ENCODE data around the gene TOB2. TPM values are rescaled to one million over a fixed set of nuclear protein-coding genes. Genes with fewer than 3 reads are reported as not detected.

The TOB2 gene
- total and polyA plus RNA-seq, 9 of the 15 experiments (the other 6 are each of a cell fraction or from before 2014, with no cell fraction given) = 3.3 to 20.5 (median 7.3) TPM

DNA sequence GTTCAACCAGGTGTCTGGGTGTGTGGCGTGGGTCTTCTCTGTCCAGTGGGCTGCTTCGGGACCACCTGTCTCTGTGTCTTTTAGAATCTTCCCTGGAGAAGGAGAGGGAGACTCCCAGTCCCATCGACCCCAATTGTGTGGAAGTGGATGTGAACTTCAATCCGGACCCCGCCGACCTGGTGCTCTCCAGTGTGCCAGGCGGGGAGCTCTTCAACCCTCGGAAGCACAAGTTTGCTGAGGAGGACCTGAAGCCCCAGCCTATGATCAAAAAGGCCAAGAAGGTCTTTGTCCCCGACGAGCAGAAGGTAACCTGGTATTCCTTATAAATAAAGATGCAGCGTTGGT lies 52.6 kb downstream of the TOB2 start:
- Histone ChIP-seq H3K27ac (ENCODE audit: extremely low read depth, low read depth, low read length) (no peak overlapping the region), H3K9ac (ENCODE audit: insufficient read depth in 1 of 2, low read depth in 2 of 2, low read length in 2 of 2) (no peak overlapping the region; a peak in 1 of 4 replicates), H3K36me3 (ENCODE audit: control insufficient read depth, insufficient read depth, low read length) (no peaks in the 10 kb centered on the region), H3K9me3 (replicated peaks; ENCODE audit: control insufficient read depth, insufficient read depth, low read depth, low read length) (no peaks in the 10 kb centered on the region), H2AFZ (ENCODE audit: low read depth, low read length) (no peak overlapping the region), H4K20me1 (replicated peaks; ENCODE audit: control insufficient read depth, insufficient read depth, low read length) (no peaks in the 10 kb centered on the region), H3K79me2 (ENCODE audit: control insufficient read depth, insufficient read depth, low read length) (no peaks in the 10 kb centered on the region), H3K4me2 (ENCODE audit: insufficient read depth, low read length) (no peak overlapping the region), H3K4me1 (replicated peaks in 1 of 2; ENCODE audit: control insufficient read depth in 2 of 2, insufficient read depth in 2 of 2, low read length in 2 of 2) (peaks cover 0 to 4% of the 10 kb centered on the region in 2 experiments; a peak in 1 of 5 replicates), H3K9me1 (ENCODE audit: control insufficient read depth, insufficient read depth, low read length) (no peaks in the 10 kb centered on the region), H3K4me3 (no peak overlapping the region), H3K27me3 (ENCODE audit: control insufficient read depth in 2 of 2, insufficient read depth in 2 of 2, low read length in 2 of 2) (no peaks in the 10 kb centered on the region)
- no TSS peak for BruUV-seq (replicated peaks)
- ChIA-PET POLR2A (interaction anchor here (1.2 kb wide), 1 partner anchor 12 kb away, joined by 3 read pairs; the partner anchor contains the start of gene TEF), CTCF (ENCODE audit: low intra/inter-chr PET ratio) (no interaction called here)
- no peak for DNase-seq (ENCODE audit: extremely low read depth in 1 of 4, low spot score in 3 of 4)
- in situ Hi-C loops (cut with MboI) = no loop called here
- no peak for ATAC-seq
- 82% methylated on average over 3 of the region's 11 CpGs for WGBS (ENCODE audit: insufficient coverage, low coverage, missing lambda C conversion rate)
- TF ChIP-seq TAF15 (IDR thresholded peaks at IDR 0.05; ENCODE audit: low read depth, low read length) (no peak), HSF4 (CRISPR knock-in tag; IDR thresholded peaks at IDR 0.05; ENCODE audit: borderline replicate concordance) (no peak), ATF4 (CRISPR knock-in tag; IDR thresholded peaks at IDR 0.05) (no peak), ZBED1 (IDR thresholded peaks at IDR 0.05) (no peak), YBX1 (IDR thresholded peaks at IDR 0.05) (no peak), NCOA2 (IDR thresholded peaks at IDR 0.05; ENCODE audit: partially characterized antibody in 2 of 2) (no peak), GATAD2A (IDR thresholded peaks at IDR 0.05) (no peak), ZNF518B (CRISPR knock-in tag; IDR thresholded peaks at IDR 0.05) (no peak), POU5F1 (IDR thresholded peaks at IDR 0.05; ENCODE audit: borderline replicate concordance, low read depth, low read length, partially characterized antibody) (no peak)
- FAIRE-seq = no peak
- intact Hi-C loops (cut with micrococcal nuclease) = no loop called here

All from K562 (cell line).